HL-60 (cell line): ENCODE measurements around the gene SGCA.

Source experiments
- CTCF ChIP-seq: IDR thresholded peaks from one replicate; pipeline ENCODE4 v1.5.1; 2011; ENCODE audit warnings: low read length, control low read depth, inconsistent platforms; ENCODE audit not compliant: insufficient read depth
- GABPA ChIP-seq: IDR thresholded peaks from 2 replicates; pipeline ENCODE4 v1.6.1; 2012; ENCODE audit warnings: low read depth
- POLR2AphosphoS5 ChIP-seq: IDR thresholded peaks from 2 replicates; pipeline ENCODE4 v1.6.1; 2012; ENCODE audit warnings: low read depth
- SPI1 ChIP-seq: IDR thresholded peaks from 2 replicates; pipeline ENCODE4 v1.6.1; 2012; ENCODE audit warnings: low read depth, mild to moderate bottlenecking, borderline replicate concordance

- no peak for TF ChIP-seq CTCF
- no peak for TF ChIP-seq GABPA
- TF ChIP-seq POLR2AphosphoS5, result no peak
- TF ChIP-seq SPI1, result no peak
These were observed 25.0 kb downstream of the SGCA start for GRCh38 chr17:50190603-50191358.
